NB4 (cell line): Measurements from ENCODE around the gene ADAD2.
A peak's percentile ranks its signal among the peaks of the same experiment; 100 is the strongest.

Source experiments
- DNase-seq: peaks from one replicate; pipeline ENCODE4 v3.0.0; 2010; ENCODE audit warnings: low read depth
- H3K4me3 ChIP-seq: one replicate; pipeline ENCODE4 v1.5.1; 2011; ENCODE audit warnings: mild to moderate bottlenecking, low read depth, low read length, moderate library complexity
- CTCF ChIP-seq: IDR thresholded peaks from one replicate; pipeline ENCODE4 v1.5.1; 2012; ENCODE audit warnings: low read depth, low read length
- MAX ChIP-seq: IDR thresholded peaks from 2 replicates; pipeline ENCODE4 v1.6.1; 2011; ENCODE audit warnings: low read depth, low read length
- MYC ChIP-seq: IDR thresholded peaks from 2 replicates; pipeline ENCODE4 v1.6.1; 2011; ENCODE audit warnings: low read depth, low read length
- POLR2A ChIP-seq: IDR thresholded peaks from 2 replicates; pipeline ENCODE4 v1.6.1; 2011; ENCODE audit warnings: mild to moderate bottlenecking; ENCODE audit not compliant: insufficient read length; ENCODE audit errors: extremely low read depth

The ADAD2 gene

GRCh38 chr16:84174396-84174795 lies 16.6 kb upstream of the ADAD2 start:
- no peak for DNase-seq
- no peak overlapping the region for H3K4me3 ChIP-seq
- TF ChIP-seq CTCF (no peak), MAX (no peak), POLR2A (no peak), MYC (no peak)

- H3K4me3 ChIP-seq = no peak overlapping the region
- TF ChIP-seq CTCF (peak; percentile 91), MYC (peak; percentile 95), MAX (peak; percentile 95), POLR2A (no peak)
- DNase-seq = peak; percentile 77
Measured at GRCh38 chr16:84175350-84176081, 15.4 kb upstream of the ADAD2 start.

- TF ChIP-seq MYC = no peak
- no peak for TF ChIP-seq CTCF
- TF ChIP-seq MAX = no peak
- no peak for TF ChIP-seq POLR2A
- no peak overlapping the region for H3K4me3 ChIP-seq
- peak; percentile 19 for DNase-seq
Measured at GRCh38 chr16:84176192-84177053, 14.5 kb upstream of the ADAD2 start.

- no peak overlapping the region for H3K4me3 ChIP-seq
- DNase-seq = no peak
- TF ChIP-seq CTCF = no peak
- TF ChIP-seq POLR2A = no peak
- no peak for TF ChIP-seq MYC
Measured at GRCh38 chr16:84177741-84178073, 13.2 kb upstream of the ADAD2 start.

- DNase-seq = no peak
- TF ChIP-seq MYC = no peak
- no peak for TF ChIP-seq CTCF
- no peak for TF ChIP-seq POLR2A
- TF ChIP-seq MAX = no peak
Measured at GRCh38 chr16:84178146-84178765, 12.7 kb upstream of the ADAD2 start.

More at GRCh38 chr16:84178146-84178765, 12.7 kb upstream of the ADAD2 start:
- H3K4me3 ChIP-seq = no peak overlapping the region
